Activated CD8-positive, alpha-beta memory T cell treated with anti-CD3 and anti-CD28 coated beads, Interleukin-2, amount 50 U/mL, for 1 hour (primary cell): ENCODE results near the gene SCUBE1.
"Not testable (repeated sequence)": the region's sequence is repeated elsewhere in the genome, so short reads cannot be mapped to it uniquely, and the experiment has no call there.

ENCODE experiments used
- DNase-seq: peaks from one replicate; pipeline ENCODE4 v3.0.0-alpha.2; 2020; ENCODE audit errors: extremely low read depth

SCUBE1 gene

DNA sequence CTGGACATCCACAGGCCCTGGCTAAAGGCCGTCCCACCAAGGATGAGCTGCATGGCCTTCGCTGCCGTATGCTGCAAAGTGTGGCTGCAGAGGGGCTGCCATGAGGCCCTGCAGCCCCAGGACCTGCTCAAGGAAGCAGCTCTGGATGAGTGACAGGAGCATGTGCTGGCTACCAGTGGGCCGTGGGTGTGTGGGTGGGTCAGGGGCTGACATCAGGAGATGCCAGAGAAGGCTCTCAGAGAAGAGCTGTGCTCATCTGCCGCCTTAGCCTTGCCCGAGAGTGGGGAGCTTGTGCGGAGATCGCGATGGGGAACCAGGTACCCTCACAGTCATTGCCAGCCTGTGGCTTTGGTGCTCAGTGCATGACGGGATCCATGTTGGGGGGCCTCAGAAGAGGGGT, 41.3 kb downstream of the SCUBE1 start:
- DNase-seq, result no peak

DNA sequence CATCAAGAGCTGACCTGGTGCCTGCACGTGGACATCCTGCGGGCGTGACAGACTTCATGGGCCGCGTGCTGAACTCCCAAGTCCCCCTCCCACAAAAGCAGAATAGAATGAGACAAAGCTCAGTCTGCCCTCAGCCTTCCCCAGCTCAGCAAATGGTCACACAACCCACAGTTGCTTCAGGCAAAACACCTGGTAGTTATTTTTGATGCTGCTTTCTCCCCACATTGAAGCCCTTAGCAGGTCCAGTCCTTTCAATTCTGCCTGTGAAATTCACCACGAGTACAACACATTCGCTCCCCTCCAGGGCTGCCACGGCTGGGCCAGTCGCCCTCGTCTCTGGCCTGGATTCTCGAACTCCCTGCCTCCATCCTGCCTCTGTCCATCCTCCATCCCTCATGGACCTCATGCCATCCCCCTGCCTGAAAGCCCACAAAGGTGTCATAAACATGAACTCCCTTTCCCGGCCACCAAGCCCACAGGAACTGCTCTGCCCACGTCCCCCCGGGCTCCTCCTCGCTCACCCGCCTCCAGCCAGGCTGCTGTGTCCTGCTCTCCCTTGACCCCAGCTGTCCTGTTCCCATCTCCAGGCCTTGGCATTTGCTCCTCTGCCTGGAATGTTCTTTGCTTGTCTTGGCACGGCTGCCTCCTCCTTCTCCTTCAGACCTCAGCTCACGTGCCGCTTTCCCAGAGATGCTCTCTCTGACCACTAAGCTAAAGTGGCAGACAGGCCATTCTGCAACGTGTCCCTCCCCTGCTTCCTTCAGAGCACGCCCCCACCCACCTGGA, 42.1 kb downstream of the SCUBE1 start:
- no peak for DNase-seq

DNA sequence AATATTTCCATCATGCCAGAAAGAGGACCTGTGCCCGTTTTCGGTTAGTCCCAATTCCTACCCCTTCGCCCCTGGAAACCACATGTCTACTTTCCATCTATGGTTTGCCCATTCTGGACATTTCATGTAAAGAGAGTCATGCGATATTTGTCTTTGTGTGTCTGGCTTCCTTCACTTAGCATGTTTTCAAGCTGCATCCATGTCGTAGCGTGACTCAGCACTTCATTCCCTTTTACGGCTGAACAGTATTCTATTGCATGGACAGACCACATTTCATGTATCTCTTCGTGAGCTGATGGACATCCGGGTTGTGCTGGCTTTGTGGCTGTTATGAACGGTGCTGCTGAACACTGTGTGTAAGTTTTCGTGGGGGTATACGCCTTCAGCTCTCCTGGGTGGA, 43.4 kb downstream of the SCUBE1 start:
- DNase-seq, result no peak

DNA sequence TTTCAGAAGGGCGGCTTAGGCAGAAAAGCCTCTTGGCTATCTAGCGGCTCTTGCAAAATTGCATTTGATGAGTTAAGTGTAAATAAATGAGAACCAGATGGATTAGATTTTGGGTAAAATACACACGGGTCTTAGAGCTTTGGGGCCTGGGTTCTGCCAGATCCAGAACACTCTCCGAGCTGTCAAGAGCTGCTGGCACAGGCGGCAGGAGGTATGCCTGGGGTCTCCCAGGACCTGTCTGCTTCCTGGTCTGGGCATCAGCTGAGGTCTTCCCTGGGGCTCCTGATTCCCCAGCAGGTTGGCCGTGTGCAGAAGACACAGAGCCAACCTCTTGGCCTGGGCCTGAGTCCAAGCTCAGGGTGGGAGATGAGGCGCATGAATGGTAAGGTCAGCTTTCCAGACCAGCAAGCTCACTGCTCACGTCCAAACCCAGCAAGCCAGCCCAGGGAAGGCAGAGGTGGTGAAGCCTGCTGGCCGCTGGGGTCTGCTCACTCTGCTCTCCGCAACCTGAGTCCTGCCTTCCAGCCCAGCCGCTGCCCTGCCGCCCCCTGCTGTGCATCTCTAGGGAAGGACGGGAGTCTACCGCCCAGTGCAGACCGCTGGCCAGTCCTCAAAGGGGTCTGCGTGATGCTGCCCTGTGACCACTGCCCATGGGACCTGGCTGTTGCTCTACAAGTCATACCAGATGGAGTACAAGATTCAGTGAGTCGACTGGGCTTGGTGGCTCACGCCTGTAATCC, 44.9 kb downstream of the SCUBE1 start:
- DNase-seq, result no peak

DNA sequence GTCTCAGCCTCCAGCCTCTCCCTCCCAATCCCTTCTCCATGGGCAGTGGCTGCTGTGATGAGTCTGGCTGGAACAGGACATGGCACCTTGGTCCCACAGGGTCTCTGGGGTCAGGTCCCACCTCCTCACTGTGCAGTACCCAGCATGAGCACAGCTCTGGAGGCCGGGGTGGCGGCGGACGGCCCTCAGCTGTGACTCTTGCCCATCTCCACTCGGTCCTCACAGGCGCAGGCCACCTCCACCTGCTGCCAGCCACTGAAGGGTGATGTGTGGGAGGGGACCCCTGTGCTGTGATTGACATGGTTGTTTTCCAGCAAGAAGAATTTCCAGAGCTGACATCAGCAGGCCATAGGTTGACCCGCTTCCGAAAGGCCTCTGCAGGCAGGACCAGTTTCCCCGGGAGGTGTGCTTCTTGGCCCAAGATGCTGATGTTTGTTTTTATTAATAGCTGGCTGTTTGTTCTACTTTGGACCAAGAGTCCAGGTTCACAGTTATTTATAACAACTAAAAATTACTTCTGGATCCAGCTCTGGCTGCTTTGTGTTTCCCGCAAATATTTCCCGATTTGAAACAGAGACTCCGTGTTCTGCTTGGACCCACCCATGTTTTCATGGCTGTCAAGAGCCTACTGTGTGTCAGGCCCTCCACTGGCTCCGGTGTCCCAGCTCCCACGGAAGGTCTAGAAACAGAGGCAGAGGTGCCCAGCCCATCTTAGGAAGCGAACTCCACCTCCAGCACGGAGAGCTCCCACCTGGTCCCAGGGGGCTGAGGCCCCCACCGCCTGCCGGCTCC, 45.7 kb downstream of the SCUBE1 start:
- DNase-seq, result no peak

DNA sequence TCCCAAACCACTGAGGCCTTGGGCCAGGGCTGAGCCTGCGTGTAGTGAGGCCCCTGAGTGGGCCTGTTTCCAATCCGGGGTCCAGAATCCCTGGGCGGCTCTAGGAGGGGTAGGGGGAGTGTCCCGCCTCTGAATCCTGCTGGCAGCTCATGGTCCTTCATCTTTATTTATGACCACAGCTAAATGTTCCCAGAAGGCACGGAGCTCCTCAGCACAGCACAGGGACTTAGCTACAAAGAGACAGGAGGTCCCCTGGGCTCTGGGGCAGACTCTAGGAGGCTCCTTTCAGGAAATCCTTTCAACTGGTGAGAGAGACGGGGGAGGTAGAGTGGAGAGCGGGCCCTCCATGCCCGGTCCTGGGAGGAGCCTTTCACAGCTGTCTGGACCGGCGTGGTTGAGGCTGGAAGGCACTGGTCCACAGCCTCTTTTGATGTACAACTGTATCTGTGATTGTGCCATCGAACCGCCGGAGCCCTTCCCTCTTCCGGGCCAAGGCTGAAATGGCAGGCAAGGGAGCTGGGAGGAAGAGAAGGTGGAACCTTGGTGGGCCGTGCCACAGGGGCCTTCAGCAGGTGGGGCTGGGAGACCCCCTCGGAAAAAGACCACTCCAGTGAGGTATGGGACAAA, 46.8 kb downstream of the SCUBE1 start:
- DNase-seq, result no peak

DNA sequence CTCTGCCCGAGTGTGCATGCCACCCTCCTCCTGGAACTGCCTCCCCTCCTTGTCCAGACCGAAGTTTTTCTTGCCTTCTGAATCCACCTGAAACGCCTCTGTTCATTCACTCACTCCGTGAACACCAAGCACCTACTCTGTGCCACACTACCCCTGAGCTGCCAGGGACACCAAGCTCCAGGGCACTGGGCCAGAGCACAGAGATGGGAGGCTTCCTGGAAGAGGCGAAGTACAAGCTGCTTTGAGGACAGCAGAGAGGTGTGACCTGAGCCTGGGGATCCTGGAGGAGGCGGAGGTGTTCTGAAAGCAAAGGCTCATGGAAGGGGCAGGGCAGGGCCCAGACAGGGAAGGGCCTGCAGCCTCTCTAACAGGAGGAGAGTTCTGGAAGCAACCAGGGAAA, 47.5 kb downstream of the SCUBE1 start:
- DNase-seq, result no peak

DNA sequence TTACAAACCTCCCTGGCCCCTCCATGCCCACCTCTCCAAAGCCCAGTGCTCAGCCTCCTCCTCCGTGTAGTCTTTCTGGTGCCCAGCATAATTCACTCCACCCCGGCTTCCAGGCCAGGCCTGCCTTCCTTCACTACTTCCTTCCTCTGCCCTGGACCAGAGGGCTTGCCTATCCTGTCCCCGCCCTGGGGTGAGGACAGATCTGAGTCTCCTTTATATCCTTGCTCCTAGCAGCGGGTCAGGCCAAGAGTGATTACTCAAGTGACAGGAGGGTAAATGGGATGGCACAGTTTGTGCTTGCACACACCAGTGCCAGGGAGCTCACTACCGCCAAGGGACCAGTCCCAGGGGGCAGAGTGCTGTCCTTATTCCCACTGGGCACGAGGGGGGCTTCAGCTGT, 48.0 kb downstream of the SCUBE1 start:
- no peak for DNase-seq

DNA sequence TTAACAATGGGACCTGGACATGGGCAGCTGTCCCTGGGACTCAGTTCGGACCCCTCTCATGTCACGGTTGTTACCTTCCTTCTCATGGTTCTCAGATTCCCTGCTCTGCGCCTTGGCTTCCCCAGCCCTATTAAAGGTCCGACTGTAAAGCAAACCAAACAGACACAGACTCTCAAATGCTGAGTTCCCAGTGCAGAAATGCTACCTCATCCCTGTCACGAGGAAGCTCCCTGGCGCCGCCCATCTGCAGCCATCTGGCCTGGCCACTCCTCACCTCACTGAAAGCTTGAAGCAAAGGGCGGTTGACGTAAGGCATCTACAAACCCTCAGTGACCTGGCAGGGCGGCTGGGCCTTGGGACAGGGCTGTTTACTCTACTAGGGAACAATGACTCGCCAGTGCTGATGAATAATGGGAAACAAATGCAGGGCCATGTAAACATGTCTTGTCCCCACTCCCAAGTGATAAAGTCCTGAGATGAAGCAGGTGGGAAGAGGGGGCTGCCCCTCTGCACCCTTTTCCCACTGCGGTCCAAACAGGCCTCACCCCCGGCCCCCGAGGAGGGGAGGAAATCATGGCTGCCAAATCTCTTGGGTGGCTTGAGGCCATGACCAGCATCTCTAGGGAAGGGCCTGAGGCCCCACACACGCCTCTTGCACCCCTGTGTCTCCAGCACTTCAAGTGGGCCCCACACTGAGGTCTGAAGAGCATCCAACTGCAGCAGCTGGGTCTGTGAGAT, 49.3 kb downstream of the SCUBE1 start:
- no peak for DNase-seq

DNA sequence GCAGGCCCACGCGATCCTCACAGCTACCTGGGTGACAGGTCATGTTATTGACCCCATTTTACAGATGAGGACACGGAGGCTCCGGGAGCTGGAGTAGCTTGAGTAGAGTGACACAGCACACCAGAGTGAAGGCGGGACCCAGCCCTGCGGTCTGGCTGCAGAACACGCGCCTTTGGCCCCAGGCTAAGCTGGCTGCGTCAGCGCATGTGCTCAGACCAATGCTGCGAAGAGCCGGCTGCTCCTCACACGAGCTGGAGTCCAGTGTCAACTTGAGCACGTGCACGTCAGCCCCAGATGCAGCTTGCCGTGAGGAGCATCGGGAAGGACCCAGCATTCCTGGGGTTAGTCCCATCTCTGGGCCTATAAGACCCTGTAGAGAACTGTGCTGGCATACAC, 49.9 kb downstream of the SCUBE1 start:
- no peak for DNase-seq

DNA sequence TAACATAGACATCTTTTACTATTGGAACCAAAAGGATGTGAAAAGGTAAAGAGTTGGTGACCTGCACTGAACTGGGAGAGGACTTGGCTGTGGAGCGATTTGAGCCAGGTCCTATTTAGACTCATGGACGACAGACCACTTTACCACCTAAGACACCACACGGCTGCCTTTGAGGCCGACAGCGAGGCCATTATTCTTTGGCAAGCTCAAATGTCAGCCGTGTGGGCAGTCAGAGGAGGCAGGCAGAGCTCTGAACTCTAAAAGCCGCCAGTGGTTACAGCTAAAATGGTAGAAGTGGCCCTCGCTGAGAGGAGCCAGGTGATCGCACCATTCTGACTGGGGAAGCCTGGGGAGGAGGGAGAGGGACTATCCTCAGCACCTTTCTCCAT, 50.5 kb downstream of the SCUBE1 start:
- DNase-seq, result no peak

DNA sequence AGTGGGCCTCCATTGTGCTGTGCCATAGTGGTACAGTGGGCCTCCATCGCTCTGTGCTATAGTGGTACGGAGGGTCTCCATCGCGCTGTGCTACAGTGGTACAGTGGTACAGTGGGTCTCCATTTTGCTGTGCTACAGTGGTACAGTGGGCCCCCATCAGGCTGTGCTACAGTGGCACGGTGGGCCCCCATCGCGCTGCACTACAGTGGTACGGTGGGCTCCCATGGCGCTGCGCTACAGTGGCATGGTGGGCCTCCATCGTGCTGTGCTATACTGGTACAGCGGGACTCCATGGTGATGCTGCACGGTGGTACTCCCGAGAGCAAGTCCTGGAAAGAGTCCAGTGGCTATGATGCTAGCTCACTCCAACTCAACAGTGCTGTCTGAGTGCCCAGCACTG, 51.8 kb downstream of the SCUBE1 start:
- DNase-seq, result no peak

DNA sequence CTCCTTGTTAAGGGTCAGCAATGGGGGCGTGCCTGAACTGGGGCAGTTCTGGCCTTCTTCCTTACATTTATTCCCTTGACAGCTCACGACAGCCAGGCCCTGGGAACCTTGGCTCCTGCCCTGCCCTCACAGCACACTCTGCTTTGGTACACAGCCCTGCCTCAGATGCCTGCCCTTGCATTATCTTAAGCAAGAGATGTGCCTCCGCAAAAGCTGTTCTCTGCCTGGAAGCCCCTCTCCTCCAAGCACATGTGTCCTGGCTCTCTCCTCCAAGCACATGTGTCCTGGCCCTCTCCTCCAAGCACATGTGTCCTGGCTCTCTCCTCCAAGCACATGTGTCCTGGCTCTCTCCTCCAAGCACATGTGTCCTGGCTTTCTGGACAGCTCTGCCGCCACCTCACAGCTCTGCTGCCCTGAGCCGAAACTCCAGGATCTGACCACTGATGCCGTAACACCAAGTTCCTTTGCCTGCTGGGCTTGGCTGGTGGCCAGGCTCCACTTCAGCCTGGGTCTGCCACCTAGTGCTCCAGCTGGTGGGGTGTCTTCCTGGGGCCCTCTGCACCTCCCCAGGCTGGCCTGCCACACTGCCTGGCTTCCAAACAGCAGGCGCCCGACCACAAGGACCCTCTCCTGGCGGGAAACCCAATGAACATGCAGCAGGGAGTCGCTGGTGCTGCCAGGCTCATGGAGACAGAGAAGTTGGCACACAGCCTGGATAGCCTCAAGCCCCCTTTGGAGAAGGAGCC, 53.0 kb downstream of the SCUBE1 start:
- DNase-seq, result no peak

DNA sequence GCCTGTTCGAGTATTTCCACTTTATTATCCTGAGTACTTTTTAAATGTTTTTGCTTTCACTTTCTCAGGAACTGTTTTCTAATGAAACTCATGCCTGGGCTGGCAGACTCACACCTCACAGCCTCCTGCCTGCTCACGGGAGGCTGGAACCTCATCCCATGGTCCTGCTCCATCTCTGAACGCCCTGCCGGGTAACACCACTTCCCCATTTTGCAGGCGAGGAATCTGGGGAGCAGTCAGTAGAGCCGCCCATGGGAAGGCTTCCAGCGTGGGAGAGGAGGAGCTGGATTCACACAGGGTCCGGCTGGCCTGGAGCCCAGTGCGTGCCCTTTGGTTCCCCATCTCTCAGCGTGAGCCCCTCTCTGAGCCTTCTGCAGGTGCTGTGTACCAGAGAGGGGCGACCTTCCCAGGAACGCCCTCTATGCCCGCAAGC, 53.6 kb downstream of the SCUBE1 start:
- no peak for DNase-seq

DNA sequence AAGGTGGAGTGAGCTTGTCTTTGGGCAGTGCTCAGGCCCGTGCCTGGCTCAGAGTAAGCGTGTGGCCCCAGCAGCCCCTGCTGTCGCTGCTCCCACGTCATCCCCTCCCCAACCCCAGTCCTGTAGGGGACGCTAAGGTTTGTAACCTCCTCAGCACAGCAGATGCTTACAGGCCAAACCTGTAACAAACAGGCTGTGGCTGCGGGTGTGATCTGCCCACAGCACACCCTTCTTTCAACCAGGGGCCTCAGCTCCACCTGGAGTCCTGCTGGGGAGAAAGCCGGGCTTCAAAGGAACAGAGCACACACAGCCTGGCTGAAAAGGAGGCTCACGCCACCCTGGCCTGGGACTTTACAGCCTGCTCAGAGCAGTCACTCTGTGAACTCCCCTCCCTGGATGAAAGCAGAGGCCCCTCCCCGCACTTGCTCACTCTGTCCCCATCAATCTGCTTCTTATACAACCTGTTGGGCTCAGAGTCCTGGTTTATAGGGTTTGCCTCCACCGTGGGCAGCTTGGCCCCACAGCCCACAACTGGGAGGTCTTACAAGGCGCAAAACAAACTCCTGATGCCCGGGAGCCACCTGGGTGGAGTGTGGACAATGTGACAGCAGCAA, 54.3 kb downstream of the SCUBE1 start:
- DNase-seq, result no peak

DNA sequence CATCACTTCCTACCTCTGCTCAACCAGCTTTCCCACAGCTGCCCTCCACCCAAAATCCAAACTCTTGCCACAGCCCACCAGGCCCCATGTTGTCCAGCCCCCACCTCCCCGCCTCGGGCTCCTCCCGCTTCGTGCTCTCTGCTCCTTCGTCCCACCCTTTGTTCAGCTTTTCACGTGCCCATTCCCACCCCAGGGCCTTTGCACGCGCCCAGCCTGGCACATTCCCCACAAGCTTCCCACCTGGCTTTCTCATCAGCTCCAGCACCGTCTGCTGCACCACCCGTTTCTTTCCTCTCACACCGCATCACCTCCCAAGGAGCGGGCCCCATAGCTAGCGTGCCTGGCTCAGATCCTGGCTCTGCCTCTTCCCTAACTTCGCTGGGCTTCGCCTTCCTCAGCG, 54.8 kb downstream of the SCUBE1 start:
- DNase-seq, result no peak

DNA sequence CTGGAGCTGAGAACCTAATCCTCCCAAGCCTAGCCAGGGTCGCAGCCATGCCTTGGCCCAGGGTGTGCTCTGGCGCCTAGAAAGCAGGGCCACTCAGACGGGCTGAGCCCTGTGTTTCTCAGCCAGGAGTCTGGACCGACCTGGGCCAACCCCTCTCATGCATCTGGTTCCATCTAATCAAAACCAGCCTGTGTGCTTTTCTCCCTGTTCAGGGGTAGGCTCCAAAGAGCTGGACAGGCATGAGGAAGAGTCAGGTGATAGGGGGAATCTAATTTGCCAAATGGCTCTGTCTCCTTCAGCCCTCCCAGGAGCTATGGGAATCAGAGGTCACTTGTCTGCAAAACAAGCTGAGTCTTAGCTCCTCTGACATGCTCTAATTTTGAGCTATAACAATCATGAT, 55.7 kb downstream of the SCUBE1 start:
- no peak for DNase-seq

DNA sequence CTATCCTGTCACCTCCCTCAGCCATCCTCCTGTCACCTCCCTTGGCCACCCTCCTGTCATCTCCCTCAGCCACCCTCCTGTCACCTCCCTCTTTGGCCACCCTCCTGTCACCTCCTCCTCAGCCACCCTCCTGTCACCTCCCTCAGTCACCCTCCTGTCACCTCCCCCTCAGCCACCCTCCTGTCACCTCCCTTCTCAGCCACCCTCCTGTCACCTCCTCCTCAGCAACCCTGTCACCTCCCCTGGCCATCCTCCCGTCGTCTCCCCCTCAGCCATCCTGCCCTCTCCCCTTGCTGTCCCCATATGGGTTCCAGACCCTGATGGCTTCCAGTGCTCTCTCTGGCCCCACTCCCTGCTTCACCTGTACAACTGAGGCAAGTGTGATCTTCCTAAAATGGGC, 61.8 kb downstream of the SCUBE1 start:
- no peak for DNase-seq

DNA sequence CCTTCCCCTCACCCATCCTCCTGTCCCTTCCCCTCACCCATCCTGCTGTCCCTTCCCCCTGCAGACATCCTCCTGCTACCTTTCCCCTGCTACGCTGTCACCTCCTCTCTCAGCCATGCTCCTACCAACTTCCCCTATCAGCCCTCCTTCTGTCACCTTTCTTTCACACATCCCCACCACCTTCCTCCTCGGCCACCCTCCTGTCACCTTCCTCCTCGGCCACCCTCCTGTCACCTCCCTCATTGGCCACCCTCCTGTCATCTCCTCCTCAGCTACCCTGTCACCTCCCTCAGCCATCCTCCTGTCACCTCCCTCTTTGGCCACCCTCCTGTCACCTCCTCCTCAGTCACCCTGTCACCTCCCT, 62.7 kb downstream of the SCUBE1 start:
- not testable (repeated sequence) for DNase-seq

DNA sequence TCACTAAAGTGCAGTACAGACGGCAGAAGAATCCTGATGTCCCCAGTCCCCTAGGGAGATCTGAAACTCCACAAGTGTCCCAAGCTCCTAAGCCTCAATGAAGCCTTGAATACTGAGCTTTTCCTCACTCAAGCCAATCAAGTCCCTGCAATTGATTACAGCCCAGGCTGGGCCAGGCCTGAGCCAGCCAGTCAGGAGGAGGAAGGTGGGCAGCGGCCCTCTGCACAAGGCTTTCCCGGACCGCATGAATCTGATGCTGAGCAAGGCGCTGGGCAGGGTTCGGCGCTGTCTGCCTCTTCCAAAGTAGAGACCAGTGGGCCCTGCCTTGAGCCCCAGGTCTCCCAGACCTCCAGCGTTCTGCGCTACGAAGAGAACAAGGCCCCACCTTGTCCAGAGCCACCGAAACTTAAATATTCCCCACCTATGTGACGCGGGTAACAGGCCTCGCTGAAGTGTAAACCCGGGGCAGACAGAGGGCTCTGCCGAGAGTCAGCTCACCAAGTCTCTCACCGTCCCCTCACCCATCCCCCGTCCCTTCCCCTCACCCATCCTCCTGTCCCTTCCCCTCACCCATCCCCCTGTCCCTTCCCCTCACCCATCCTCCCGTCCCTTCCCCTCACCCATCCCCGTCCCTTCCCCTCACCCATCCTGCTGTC, 63.2 kb downstream of the SCUBE1 start:
- DNase-seq, result no peak
